CD4-positive, alpha-beta T cell (primary cell): ENCODE measurements around the gene SEMA3D. TPM values are rescaled to one million over a fixed set of nuclear protein-coding genes. Genes with fewer than 3 reads are reported as not detected.

Experiments used
- ATAC-seq: fragments of 200-7000 bp; cut with Tn5 transposase; one replicate; pipeline ENCODE4 v1.10.0; 2022; ENCODE audit warnings: mild to moderate bottlenecking; ENCODE audit not compliant: poor library complexity
- CTCF ChIA-PET: fragments of 350-600 bp; sonication (Branson Sonifier 250); formaldehyde crosslinking; loops from one replicate; lab custom pipeline; 2021; ENCODE audit warnings: antibody characterized with exemption, inconsistent platforms; lab: Charles Lee
- POLR2A ChIA-PET: fragments of 350-600 bp; sonication (Branson Sonifier 250); formaldehyde crosslinking; loops from one replicate; lab custom pipeline; 2021; ENCODE audit warnings: antibody characterized with exemption, inconsistent platforms; lab: Charles Lee
- DNase-seq, 14 experiments: peaks; one replicate each; pipeline ENCODE4 v3.0.0-alpha.2; 2013 to 2020; ENCODE audit warnings: mixed read lengths in 2 of 14
- H3K27ac ChIP-seq, 2 donors: one replicate each; pipeline versions ENCODE4 v1.5.1 to v1.7.0; 2013; ENCODE audit warnings: low read length in 2 of 2, low read depth in 1 of 2, mild to moderate bottlenecking in 1 of 2
- H3K27me3 ChIP-seq, 2 experiments: 1 replicate in 1 of 2; 2 replicates in 1 of 2; pipeline versions ENCODE4 v1.6.1 to v1.7.0; 2013; ENCODE audit warnings: low read length in 2 of 2, control low read depth in 1 of 2, mild to moderate bottlenecking in 1 of 2, moderate library complexity in 1 of 2; ENCODE audit not compliant: insufficient read depth in 2 of 2, control insufficient read depth in 1 of 2
- H3K36me3 ChIP-seq: one replicate; pipeline ENCODE4 v1.6.1; 2013; ENCODE audit warnings: low read length, control low read depth; ENCODE audit not compliant: insufficient read depth
- H3K4me1 ChIP-seq: one replicate; pipeline ENCODE4 v1.6.1; 2013; ENCODE audit warnings: low read length, control low read depth; ENCODE audit not compliant: insufficient read depth
- H3K4me3 ChIP-seq: one replicate; pipeline ENCODE4 v1.5.1; 2013; ENCODE audit warnings: mild to moderate bottlenecking, low read length, moderate library complexity
- H3K9me3 ChIP-seq, 2 experiments: 1 replicate in 1 of 2; 2 replicates in 1 of 2; pipeline versions ENCODE4 v1.6.1 to v1.7.0; 2013; ENCODE audit warnings: low read length in 2 of 2, mild to moderate bottlenecking in 2 of 2, control low read depth in 1 of 2, moderate library complexity in 1 of 2; ENCODE audit not compliant: control insufficient read depth in 1 of 2, insufficient read depth in 1 of 2
- H3K27ac Mint-ChIP-seq: one replicate; pipeline ENCODE4 v1.8.0; 2020; ENCODE audit warnings: mixed read lengths
- H3K27me3 Mint-ChIP-seq: one replicate; pipeline ENCODE4 v1.8.0; 2021; ENCODE audit warnings: mixed read lengths
- H3K36me3 Mint-ChIP-seq: one replicate; pipeline ENCODE4 v1.8.0; 2021; ENCODE audit warnings: low read depth, mixed read lengths
- H3K4me1 Mint-ChIP-seq: one replicate; pipeline ENCODE4 v1.8.0; 2021; ENCODE audit warnings: low read depth, mixed read lengths
- H3K4me3 Mint-ChIP-seq: one replicate; pipeline ENCODE4 v1.8.0; 2020; ENCODE audit warnings: mild to moderate bottlenecking, mixed read lengths
- H3K9me3 Mint-ChIP-seq: one replicate; pipeline ENCODE4 v1.8.0; 2020; ENCODE audit warnings: mixed read lengths
- intact Hi-C, 2 experiments: fragments of 100-400 bp; cut with DNase I in 1 of 2; cut with micrococcal nuclease in 1 of 2; formaldehyde crosslinking; loops; one replicate each; pipeline versions ENCODE4 v1.15.1 to v1.9.0; 2023 to 2025; cut with DNase I, micrococcal nuclease
- total RNA-seq, 174 experiments: library from RNA in 2 of 174; stranded (reverse) in 2 of 174; gene quantifications; one replicate each; pipeline ENCODE4 v1.2.3 and lab custom pipeline; 2021 to 2026
- TF ChIP-seq, protein P1 (sequence below): fragments of 200-600 bp; IDR thresholded peaks from one replicate; pipeline ENCODE4 v1.8.0; 2022; ENCODE audit warnings: antibody characterized with exemption, mild to moderate bottlenecking

SEMA3D gene
- total RNA-seq, 2 experiments from 2014 or later, result not detected

GRCh38 chr7:85021101-85021704, 165.7 kb downstream of the SEMA3D start:
- H3K9me3 Mint-ChIP-seq, result no peaks in the 10 kb centered on the region
- H3K4me1 Mint-ChIP-seq, result no peaks in the 10 kb centered on the region
- Histone ChIP-seq H3K9me3 (no peaks in the 10 kb centered on the region), H3K4me3 (no peak overlapping the region), H3K27ac (no peak overlapping the region), H3K36me3 (no peaks in the 10 kb centered on the region), H3K4me1 (no peaks in the 10 kb centered on the region), H3K27me3 (no peaks in the 10 kb centered on the region)
- no peak overlapping the region for H3K27ac Mint-ChIP-seq
- peaks cover 3% of the 10 kb centered on the region for H3K27me3 Mint-ChIP-seq
- DNase-seq, result no peak
- intact Hi-C loops, result no loop called here
- POLR2A ChIA-PET, result no interaction called here
- no peak overlapping the region for H3K4me3 Mint-ChIP-seq
- H3K36me3 Mint-ChIP-seq, result no peaks in the 10 kb centered on the region
- no peak for ATAC-seq
- CTCF ChIA-PET, result no interaction called here
- TF ChIP-seq, protein P1, sequence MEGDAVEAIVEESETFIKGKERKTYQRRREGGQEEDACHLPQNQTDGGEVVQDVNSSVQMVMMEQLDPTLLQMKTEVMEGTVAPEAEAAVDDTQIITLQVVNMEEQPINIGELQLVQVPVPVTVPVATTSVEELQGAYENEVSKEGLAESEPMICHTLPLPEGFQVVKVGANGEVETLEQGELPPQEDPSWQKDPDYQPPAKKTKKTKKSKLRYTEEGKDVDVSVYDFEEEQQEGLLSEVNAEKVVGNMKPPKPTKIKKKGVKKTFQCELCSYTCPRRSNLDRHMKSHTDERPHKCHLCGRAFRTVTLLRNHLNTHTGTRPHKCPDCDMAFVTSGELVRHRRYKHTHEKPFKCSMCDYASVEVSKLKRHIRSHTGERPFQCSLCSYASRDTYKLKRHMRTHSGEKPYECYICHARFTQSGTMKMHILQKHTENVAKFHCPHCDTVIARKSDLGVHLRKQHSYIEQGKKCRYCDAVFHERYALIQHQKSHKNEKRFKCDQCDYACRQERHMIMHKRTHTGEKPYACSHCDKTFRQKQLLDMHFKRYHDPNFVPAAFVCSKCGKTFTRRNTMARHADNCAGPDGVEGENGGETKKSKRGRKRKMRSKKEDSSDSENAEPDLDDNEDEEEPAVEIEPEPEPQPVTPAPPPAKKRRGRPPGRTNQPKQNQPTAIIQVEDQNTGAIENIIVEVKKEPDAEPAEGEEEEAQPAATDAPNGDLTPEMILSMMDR, result no peak

GRCh38 chr7:85019778-85020177, 167.1 kb downstream of the SEMA3D start:
- no peak overlapping the region for H3K4me3 Mint-ChIP-seq
- no peaks in the 10 kb centered on the region for H3K36me3 Mint-ChIP-seq
- no peak overlapping the region for H3K27ac Mint-ChIP-seq
- Histone ChIP-seq H3K27ac (no peak overlapping the region), H3K36me3 (no peaks in the 10 kb centered on the region), H3K4me3 (no peak overlapping the region), H3K27me3 (no peaks in the 10 kb centered on the region), H3K4me1 (no peaks in the 10 kb centered on the region), H3K9me3 (no peaks in the 10 kb centered on the region)
- ATAC-seq (no peak), DNase-seq (no peak)
- intact Hi-C loops, result no loop called here
- no peaks in the 10 kb centered on the region for H3K9me3 Mint-ChIP-seq
- ChIA-PET CTCF (no interaction called here), POLR2A (no interaction called here)
- TF ChIP-seq, protein P1, result no peak
- peaks cover 3% of the 10 kb centered on the region for H3K27me3 Mint-ChIP-seq
- no peaks in the 10 kb centered on the region for H3K4me1 Mint-ChIP-seq

DNA sequence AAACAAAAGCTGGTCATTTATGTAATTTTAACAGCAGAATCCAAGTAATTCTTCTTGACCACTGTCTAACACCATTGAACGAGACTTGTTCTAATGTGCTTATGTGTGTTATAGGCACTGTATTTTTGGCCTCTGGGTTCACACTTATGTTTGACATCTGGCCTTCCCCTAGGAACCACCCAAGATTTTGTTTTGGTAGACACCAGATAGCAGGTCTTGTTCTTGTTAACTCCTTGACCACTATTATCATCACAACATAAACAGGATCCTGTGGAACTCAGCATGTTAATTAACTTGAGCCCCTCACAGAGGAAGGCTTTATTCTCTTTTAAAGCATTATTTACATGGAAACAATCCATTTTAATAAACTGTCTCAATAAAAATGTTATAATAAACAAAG, 167.7 kb downstream of the SEMA3D start:
- no peaks in the 10 kb centered on the region for H3K9me3 Mint-ChIP-seq
- intact Hi-C loops, result no loop called here

More for the DNA sequence above, 167.7 kb downstream of the SEMA3D start:
- Histone ChIP-seq H3K36me3 (no peaks in the 10 kb centered on the region), H3K27ac (no peak overlapping the region), H3K4me1 (no peaks in the 10 kb centered on the region), H3K4me3 (no peak overlapping the region), H3K9me3 (no peaks in the 10 kb centered on the region), H3K27me3 (no peaks in the 10 kb centered on the region)
- H3K27ac Mint-ChIP-seq, result no peak overlapping the region
- TF ChIP-seq, protein P1, result no peak
- peaks cover 3% of the 10 kb centered on the region for H3K27me3 Mint-ChIP-seq
- ATAC-seq (no peak), DNase-seq (no peak)
- no peaks in the 10 kb centered on the region for H3K4me1 Mint-ChIP-seq
- ChIA-PET POLR2A (no interaction called here), CTCF (no interaction called here)
- H3K36me3 Mint-ChIP-seq, result no peaks in the 10 kb centered on the region
- H3K4me3 Mint-ChIP-seq, result no peak overlapping the region
